CD14-positive monocyte (primary cell): ENCODE data around the gene COPS4. TPM values are rescaled to one million over a fixed set of nuclear protein-coding genes. Genes with fewer than 3 reads are reported as not detected.

ENCODE experiments used
- DNase-seq, 3 donors: peaks; one replicate each; pipeline ENCODE4 v3.0.0-alpha.2; 2011 to 2022
- H2AFZ ChIP-seq: 2 replicates; pipeline ENCODE4 v1.6.0; 2012; ENCODE audit warnings: mild to moderate bottlenecking, low read depth, low read length, inconsistent platforms; ENCODE audit not compliant: insufficient read depth, poor library complexity, severe bottlenecking
- H3K27ac ChIP-seq, 2 donors: 1 replicate in 1 of 2; 2 replicates in 1 of 2; pipeline ENCODE4 v1.5.1; 2012 to 2013; ENCODE audit warnings: low read length in 2 of 2, control low read depth in 1 of 2, inconsistent platforms in 1 of 2, low read depth in 1 of 2, mild to moderate bottlenecking in 1 of 2
- H3K27me3 ChIP-seq, 2 donors: one replicate each; pipeline versions ENCODE4 v1.6.0 to v1.6.1; 2011 to 2013; ENCODE audit warnings: low read length in 2 of 2; ENCODE audit not compliant: control insufficient read depth in 2 of 2, insufficient read depth in 2 of 2
- H3K36me3 ChIP-seq, 2 donors: replicated peaks in 1 of 2; 1 replicate in 1 of 2; 2 replicates in 1 of 2; pipeline versions ENCODE4 v1.5.1 to v1.6.1; 2012 to 2013; ENCODE audit warnings: low read length in 2 of 2, control low read depth in 1 of 2, inconsistent platforms in 1 of 2, mild to moderate bottlenecking in 1 of 2; ENCODE audit not compliant: insufficient read depth in 2 of 2, control insufficient read depth in 1 of 2
- H3K4me1 ChIP-seq, 2 donors: 1 replicate in 1 of 2; 2 replicates in 1 of 2; pipeline versions ENCODE4 v1.5.1 to v1.6.1; 2012 to 2013; ENCODE audit warnings: low read length in 2 of 2, control low read depth in 1 of 2, inconsistent platforms in 1 of 2, mild to moderate bottlenecking in 1 of 2, moderate library complexity in 1 of 2; ENCODE audit not compliant: insufficient read depth in 2 of 2, control insufficient read depth in 1 of 2
- H3K4me2 ChIP-seq: replicated peaks from 2 replicates; pipeline ENCODE3; 2012; ENCODE audit warnings: low read length, moderate library complexity, mild to moderate bottlenecking; ENCODE audit not compliant: poor library complexity, severe bottlenecking; ENCODE audit errors: extremely low read depth
- H3K4me3 ChIP-seq, 3 experiments: fragments of 200-600 bp in 1 of 3; sonication (generic) in 1 of 3; replicated peaks in 1 of 3; 1 replicate in 2 of 3; 2 replicates in 1 of 3; pipeline ENCODE4 v1.5.1; 2011 to 2013; ENCODE audit warnings: low read length in 3 of 3, mild to moderate bottlenecking in 3 of 3, control low read depth in 2 of 3, low read depth in 2 of 3, inconsistent platforms in 1 of 3, moderate library complexity in 1 of 3
- H3K79me2 ChIP-seq: 2 replicates; pipeline ENCODE4 v1.6.0; 2012; ENCODE audit warnings: mild to moderate bottlenecking, control low read depth, inconsistent platforms, low read length, moderate library complexity; ENCODE audit not compliant: insufficient read depth
- H3K9ac ChIP-seq: 2 replicates; pipeline ENCODE4 v1.6.0; 2017; ENCODE audit warnings: low read length, mild to moderate bottlenecking; ENCODE audit not compliant: insufficient read depth, poor library complexity, severe bottlenecking
- H3K9me3 ChIP-seq, 2 donors: replicated peaks in 1 of 2; 1 replicate in 1 of 2; 2 replicates in 1 of 2; pipeline versions ENCODE4 v1.5.1 to v1.6.1; 2012 to 2013; ENCODE audit warnings: low read length in 2 of 2, control low read depth in 1 of 2; ENCODE audit not compliant: control insufficient read depth in 1 of 2, insufficient read depth in 1 of 2
- H4K20me1 ChIP-seq: 2 replicates; pipeline ENCODE4 v1.6.0; 2012; ENCODE audit warnings: mild to moderate bottlenecking, low read length, control low read depth, moderate library complexity; ENCODE audit not compliant: insufficient read depth
- H3K27ac Mint-ChIP-seq, 7 donors: one replicate each; pipeline ENCODE4 v1.8.0; 2020; ENCODE audit warnings: mild to moderate bottlenecking in 7 of 7, mixed read lengths in 7 of 7, moderate library complexity in 6 of 7, inconsistent platforms in 2 of 7
- H3K27me3 Mint-ChIP-seq, 3 donors: one replicate each; pipeline ENCODE4 v1.8.0; 2021 to 2022; ENCODE audit warnings: low read depth in 3 of 3, mild to moderate bottlenecking in 3 of 3, mixed read lengths in 3 of 3, moderate library complexity in 3 of 3, inconsistent platforms in 1 of 3
- H3K36me3 Mint-ChIP-seq, 2 donors: one replicate each; pipeline ENCODE4 v1.8.0; 2020; ENCODE audit warnings: mixed read lengths in 2 of 2, inconsistent platforms in 1 of 2, mild to moderate bottlenecking in 1 of 2
- H3K4me1 Mint-ChIP-seq: one replicate; pipeline ENCODE4 v1.8.0; 2020; ENCODE audit warnings: mild to moderate bottlenecking, mixed read lengths
- H3K4me3 Mint-ChIP-seq, 2 donors: one replicate each; pipeline ENCODE4 v1.8.0; 2020; ENCODE audit warnings: mild to moderate bottlenecking in 2 of 2, mixed read lengths in 2 of 2, moderate library complexity in 1 of 2
- H3K9me3 Mint-ChIP-seq, 7 donors: one replicate each; pipeline ENCODE4 v1.8.0; 2020 to 2022; ENCODE audit warnings: mixed read lengths in 7 of 7, mild to moderate bottlenecking in 6 of 7, moderate library complexity in 6 of 7, inconsistent platforms in 2 of 7
- CTCF ChIP-seq: fragments of 200-600 bp; IDR thresholded peaks from one replicate; pipeline ENCODE4 v1.8.0; 2022; ENCODE audit warnings: antibody characterized with exemption, mild to moderate bottlenecking
- WGBS: methylation state at CpG from one replicate; pipeline ENCODE4 v1.1.5; 2013; ENCODE audit warnings: missing lambda C conversion rate; ENCODE audit not compliant: insufficient coverage; 5-methylcytosine and 5-hydroxymethylcytosine counted together
- intact Hi-C, 2 donors: fragments of 100-400 bp; cut with micrococcal nuclease; formaldehyde crosslinking; loops; one replicate each; pipeline versions ENCODE4 v1.15.0 to v1.15.1; 2023
- polyA plus RNA-seq, 3 donors: library from polyadenylated mRNA; depleted of rRNA in 1 of 3; unstranded in 2 of 3; stranded (reverse) in 1 of 3; fragments of 300-500 nt in 2 of 3; fragments of >200 nt in 1 of 3; fragmentation: Illumina TruSeq in 2 of 3; gene quantifications; 1 replicate in 2 of 3; 2 replicates in 1 of 3; pipeline ENCODE4 v1.2.3, GENCODE V29; 2012 to 2021
- small RNA-seq: library from RNA; depleted of rRNA; stranded (forward); fragments of <200 nt; gene quantifications from one replicate; pipeline ENCODE3, GENCODE V24; 2012; ENCODE audit warnings: low read depth; ENCODE audit not compliant: insufficient read length

COPS4 gene
- polyA plus RNA-seq, 3 donors: 16.0 to 54.7 (median 54.5) TPM

- peak; percentile 76 to 89 (median 87) for DNase-seq
- H3K4me1 ChIP-seq: peaks cover 72 to 82% of the 10 kb centered on the region in 2 donors
- H3K9me3 Mint-ChIP-seq: peaks cover 0 to 4% (median 0%) of the 10 kb centered on the region in 7 donors
- intact Hi-C loops: no loop called here
- H3K4me1 Mint-ChIP-seq: peaks cover 79% of the 10 kb centered on the region
- peak overlapping the region; percentile 55 for H3K4me2 ChIP-seq
- H3K9ac ChIP-seq: no peak overlapping the region
- peak overlapping the region in 1 of 3 experiments; percentile 62 for H3K4me3 ChIP-seq
- peak overlapping the region; percentile 73 to 80 for H3K27ac ChIP-seq
- no peaks in the 10 kb centered on the region for H3K36me3 Mint-ChIP-seq
- peak overlapping the region; percentile 48 to 59 for H3K4me3 Mint-ChIP-seq
- peaks cover 14% of the 10 kb centered on the region for H3K79me2 ChIP-seq
- no peaks in the 10 kb centered on the region for H3K27me3 ChIP-seq
- H4K20me1 ChIP-seq: no peaks in the 10 kb centered on the region
- H2AFZ ChIP-seq: no peak overlapping the region
- WGBS: 0% methylated on average over 1 of the region's 10 CpGs
- H3K27me3 Mint-ChIP-seq: peaks cover 0 to 9% (median 0%) of the 10 kb centered on the region in 3 donors
- no peaks in the 10 kb centered on the region for H3K36me3 ChIP-seq
- H3K27ac Mint-ChIP-seq: peak overlapping the region; percentile 84 to 95 (median 93)
- TF ChIP-seq CTCF: no peak
- no peaks in the 10 kb centered on the region for H3K9me3 ChIP-seq
Measured at GRCh38 chr4:83124111-83124780, 89.3 kb downstream of the COPS4 start.

Small RNA genes within 50 kb of the gene (small RNA-seq; reads per million reads assigned to genes)
- not detected for gene RNU6-615P

Other genes with a start within 250 kb of the COPS4 start
- gene SCD5, start 236.4 kb upstream of the COPS4 start, polyA plus RNA-seq: 1 to 10 TPM in 1 of 3 donors, under 1 TPM in 2; 0.28 to 1.3 (median 0.61) TPM
- 100 to 1,000 TPM in 2 of 3 donors, 10 to 100 TPM in 1; 74.8 to 120 (median 107) TPM for gene SEC31A, start 144.0 kb upstream of the COPS4 start, polyA plus RNA-seq
- 1 to 10 TPM; 1.4 to 1.9 (median 1.4) TPM for gene THAP9, start 134.4 kb upstream of the COPS4 start, polyA plus RNA-seq
- gene LIN54, start 24.4 kb upstream of the COPS4 start, polyA plus RNA-seq: 1 to 10 TPM; 2.9 to 6.4 (median 3.7) TPM
- gene PLAC8, start 79.5 kb downstream of the COPS4 start, polyA plus RNA-seq: 100 to 1,000 TPM; 114 to 626 (median 170) TPM
- 10 to 100 TPM; 14.7 to 48.6 (median 40.7) TPM for gene COQ2, start 249.6 kb downstream of the COPS4 start, polyA plus RNA-seq